Occipital lobe (tissue), 2 donors: Measurements from ENCODE around the gene SLC18B1. TPM values are rescaled to one million over a fixed set of nuclear protein-coding genes. Genes with fewer than 3 reads are reported as not detected.
A peak's percentile ranks its signal among the peaks of the same experiment; 100 is the strongest.

Source experiments
- DNase-seq: peaks from one replicate; lab custom pipeline; 2025; lab: John Stamatoyannopoulos, UW
- total RNA-seq: library from RNA; depleted of rRNA; stranded (reverse); fragments of >200 nt; gene quantifications from one replicate; pipeline ENCODE4 v1.2.3, GENCODE V29; 2014

SLC18B1 gene
- 16.4 TPM for total RNA-seq

GRCh38 chr6:132797951-132798868 is at the start of gene SLC18B1:
Gene SLC18B1 (minus strand): TSS chr6:132798637. CDS start chr6:132798456, 181 bp downstream.
- peak; percentile 52 for DNase-seq

GRCh38 chr6:132843316-132844035 is 45.0 kb upstream of the SLC18B1 start:
- DNase-seq = no peak

GRCh38 chr6:132841966-132842365 is 43.5 kb upstream of the SLC18B1 start:
- DNase-seq = no peak

GRCh38 chr6:132832891-132833290 is 34.5 kb upstream of the SLC18B1 start:
- no peak for DNase-seq

- DNase-seq = no peak
These were observed 31.9 kb upstream of the SLC18B1 start for GRCh38 chr6:132830334-132830751.

- no peak for DNase-seq
These were observed 22.4 kb upstream of the SLC18B1 start for GRCh38 chr6:132820629-132821381.

- DNase-seq = no peak
These were observed 21.1 kb upstream of the SLC18B1 start for GRCh38 chr6:132819405-132820161.

GRCh38 chr6:132818404-132819359 is 20.2 kb upstream of the SLC18B1 start:
- no peak for DNase-seq

- DNase-seq = no peak
These were observed 19.3 kb upstream of the SLC18B1 start for GRCh38 chr6:132817554-132818403.

GRCh38 chr6:132816660-132817059 is 18.2 kb upstream of the SLC18B1 start:
- DNase-seq = no peak

- DNase-seq = no peak
These were observed 16.5 kb upstream of the SLC18B1 start for GRCh38 chr6:132814716-132815570.

GRCh38 chr6:132813173-132813856 is 14.9 kb upstream of the SLC18B1 start:
- no peak for DNase-seq

- DNase-seq = no peak
These were observed 14.3 kb upstream of the SLC18B1 start for GRCh38 chr6:132812756-132813172.

- no peak for DNase-seq
These were observed 13.9 kb upstream of the SLC18B1 start for GRCh38 chr6:132812255-132812732.

- no peak for DNase-seq
These were observed 12.8 kb upstream of the SLC18B1 start for GRCh38 chr6:132811276-132811675.

GRCh38 chr6:132805548-132805947 is 7.1 kb upstream of the SLC18B1 start:
- no peak for DNase-seq

- no peak for DNase-seq
These were observed 5.8 kb upstream of the SLC18B1 start for GRCh38 chr6:132804251-132804650.
